ENCODE measurements around the gene MX2. TPM values are rescaled to one million over a fixed set of nuclear protein-coding genes. Genes with fewer than 3 reads are reported as not detected.
A peak's percentile ranks its signal among the peaks of the same experiment; 100 is the strongest.
"Not testable (repeated sequence)": the region's sequence is repeated elsewhere in the genome, so short reads cannot be mapped to it uniquely, and the experiment has no call there.

The MX2 gene
- total RNA-seq, 2 experiments from 2014 or later = 9.2 to 10.3 TPM

DNA sequence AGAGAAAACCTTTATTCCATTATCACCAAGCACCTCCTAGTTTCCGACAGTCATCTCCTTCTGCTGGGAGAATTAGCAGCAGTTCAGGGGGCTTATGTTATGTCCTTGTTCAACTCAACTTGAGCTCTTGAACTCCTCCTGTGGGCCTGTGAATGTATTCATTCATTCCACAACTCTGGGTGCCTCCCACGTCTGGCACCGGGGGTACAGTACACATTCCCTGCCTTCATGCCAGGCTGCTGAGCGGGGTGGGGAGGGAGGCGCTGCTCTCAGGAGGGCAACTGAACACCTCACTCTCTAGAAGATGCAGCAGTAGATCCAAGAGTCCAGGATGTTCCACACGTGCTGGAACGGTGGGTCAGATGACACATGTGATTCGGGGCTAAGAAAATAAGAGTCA, 4.3 kb upstream of the MX2 start:
- ChIA-PET CTCF (interaction anchor here (0.9 kb wide), 1 partner anchor 11 kb away, joined by 3 read pairs; no protein-coding TSS in a partner anchor), POLR2A (no interaction called here)
- intact Hi-C loops (cut with micrococcal nuclease) = no loop called here
- peaks cover 12% of the 10 kb centered on the region for H3K4me1 Mint-ChIP-seq (ENCODE audit: low read depth)
- H3K36me3 Mint-ChIP-seq (ENCODE audit: low read depth) = no peaks in the 10 kb centered on the region
- H3K27me3 Mint-ChIP-seq = no peaks in the 10 kb centered on the region
- no peak overlapping the region for H3K27ac Mint-ChIP-seq
- TF ChIP-seq, protein P1, sequence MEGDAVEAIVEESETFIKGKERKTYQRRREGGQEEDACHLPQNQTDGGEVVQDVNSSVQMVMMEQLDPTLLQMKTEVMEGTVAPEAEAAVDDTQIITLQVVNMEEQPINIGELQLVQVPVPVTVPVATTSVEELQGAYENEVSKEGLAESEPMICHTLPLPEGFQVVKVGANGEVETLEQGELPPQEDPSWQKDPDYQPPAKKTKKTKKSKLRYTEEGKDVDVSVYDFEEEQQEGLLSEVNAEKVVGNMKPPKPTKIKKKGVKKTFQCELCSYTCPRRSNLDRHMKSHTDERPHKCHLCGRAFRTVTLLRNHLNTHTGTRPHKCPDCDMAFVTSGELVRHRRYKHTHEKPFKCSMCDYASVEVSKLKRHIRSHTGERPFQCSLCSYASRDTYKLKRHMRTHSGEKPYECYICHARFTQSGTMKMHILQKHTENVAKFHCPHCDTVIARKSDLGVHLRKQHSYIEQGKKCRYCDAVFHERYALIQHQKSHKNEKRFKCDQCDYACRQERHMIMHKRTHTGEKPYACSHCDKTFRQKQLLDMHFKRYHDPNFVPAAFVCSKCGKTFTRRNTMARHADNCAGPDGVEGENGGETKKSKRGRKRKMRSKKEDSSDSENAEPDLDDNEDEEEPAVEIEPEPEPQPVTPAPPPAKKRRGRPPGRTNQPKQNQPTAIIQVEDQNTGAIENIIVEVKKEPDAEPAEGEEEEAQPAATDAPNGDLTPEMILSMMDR (IDR thresholded peaks at IDR 0.05) = no peak
- no peaks in the 10 kb centered on the region for H3K9me3 Mint-ChIP-seq
- no peak for DNase-seq
- ATAC-seq = no peak
- no peak overlapping the region for H3K4me3 Mint-ChIP-seq

DNA sequence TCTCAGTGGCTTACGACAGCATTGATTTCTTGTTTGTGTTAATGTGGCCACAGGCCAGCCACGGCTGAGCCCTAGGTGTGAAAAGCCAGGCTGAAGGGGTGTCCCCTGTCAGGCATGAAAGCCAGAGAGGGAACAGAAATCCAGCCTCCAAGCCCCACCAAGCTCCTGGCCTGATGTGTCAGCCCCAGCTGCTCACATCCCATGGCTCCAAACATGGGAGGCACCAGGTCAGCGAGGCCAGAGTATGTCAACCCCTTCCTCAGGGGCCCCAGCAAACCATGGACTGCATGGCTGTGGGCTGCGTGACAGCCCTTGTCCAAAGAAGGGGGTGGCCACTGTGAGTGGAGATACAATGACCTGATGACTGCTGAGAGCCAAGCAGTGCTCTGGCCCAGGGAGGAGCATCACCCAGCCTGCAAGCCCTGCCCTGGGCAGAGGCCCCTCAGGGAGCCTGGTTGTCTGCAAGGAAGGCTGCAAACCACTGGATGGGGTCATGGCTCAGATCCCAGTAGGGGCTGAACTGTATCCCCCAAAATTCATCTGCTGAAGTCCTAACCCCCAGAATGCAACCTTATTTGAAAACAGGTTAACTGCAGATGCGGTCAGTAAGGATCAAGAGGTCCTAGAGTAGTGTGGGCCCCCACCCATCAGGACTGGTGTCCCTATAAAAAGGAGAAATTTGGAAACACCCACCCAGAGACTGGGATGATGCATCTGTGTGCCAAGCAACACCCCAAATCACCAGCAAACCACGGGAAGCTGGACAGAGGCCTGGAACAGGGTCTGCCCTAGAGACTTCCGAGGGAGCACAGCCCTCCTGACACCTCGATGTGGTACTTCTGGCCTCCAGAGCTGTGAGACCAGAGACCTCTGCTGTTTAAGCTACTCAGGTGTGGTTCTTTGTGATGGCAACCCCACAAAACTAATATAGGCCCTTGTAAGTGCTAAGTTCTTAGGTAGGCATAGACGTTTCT, 3.3 kb upstream of the MX2 start:
- no peaks in the 10 kb centered on the region for H3K9me3 Mint-ChIP-seq
- H3K27ac Mint-ChIP-seq = no peak overlapping the region
- H3K27me3 Mint-ChIP-seq = no peaks in the 10 kb centered on the region
- intact Hi-C loops (cut with micrococcal nuclease) = no loop called here
- TF ChIP-seq, protein P1 (IDR thresholded peaks at IDR 0.05) = no peak
- peaks cover 19% of the 10 kb centered on the region for H3K4me1 Mint-ChIP-seq (ENCODE audit: low read depth)
- ATAC-seq = no peak
- H3K4me3 Mint-ChIP-seq = no peak overlapping the region
- no peaks in the 10 kb centered on the region for H3K36me3 Mint-ChIP-seq (ENCODE audit: low read depth)
- ChIA-PET CTCF (interaction anchor here (0.9 kb wide), 1 partner anchor 10 kb away, joined by 3 read pairs; no protein-coding TSS in a partner anchor), POLR2A (interaction anchor here (0.8 kb wide), 1 partner anchor 11 kb away, joined by 4 read pairs; no protein-coding TSS in a partner anchor)
- no peak for DNase-seq

DNA sequence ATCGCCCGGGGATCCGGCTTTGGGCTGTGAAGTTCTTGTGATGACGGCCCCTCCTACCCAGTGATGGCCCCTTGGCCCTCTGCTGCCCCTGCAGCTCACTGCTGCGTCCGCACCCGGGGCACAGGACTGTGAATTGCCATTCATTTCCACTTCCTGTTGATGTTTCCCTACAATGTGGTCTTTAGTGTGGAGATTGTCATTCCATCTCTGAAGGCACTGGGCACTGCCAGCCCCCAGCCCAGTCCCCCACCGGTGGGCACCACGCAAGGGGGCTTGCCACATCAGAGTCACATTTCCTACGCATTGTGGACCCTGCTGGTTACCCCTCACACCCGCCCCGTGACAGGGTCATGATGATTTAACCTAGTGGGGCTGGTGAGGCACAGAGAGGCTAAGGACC, 2.5 kb upstream of the MX2 start:
- POLR2A ChIA-PET = interaction anchor here (0.8 kb wide), 1 partner anchor 10 kb away, joined by 4 read pairs; no protein-coding TSS in a partner anchor
- peaks cover 25% of the 10 kb centered on the region for H3K4me1 Mint-ChIP-seq (ENCODE audit: low read depth)

DNA sequence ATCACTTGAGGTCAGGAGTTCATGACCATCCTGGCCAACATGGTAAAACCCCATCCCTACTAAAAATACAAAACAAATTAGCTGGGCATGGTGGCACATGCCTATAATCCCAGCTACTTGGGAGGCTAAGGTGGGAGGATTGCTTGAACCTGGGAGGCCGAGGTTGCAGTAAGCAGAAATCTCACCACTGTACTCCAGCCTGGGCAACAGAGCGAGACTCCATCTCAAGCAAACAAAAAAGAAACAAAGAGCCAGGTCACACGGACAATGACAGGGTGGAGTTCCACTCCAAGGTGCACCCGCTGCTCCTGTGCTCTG, 2.1 kb upstream of the MX2 start:
- ATAC-seq; POLR2A ChIA-PET; H3K4me3 Mint-ChIP-seq; H3K36me3 Mint-ChIP-seq (ENCODE audit: low read depth); H3K27me3 Mint-ChIP-seq; H3K9me3 Mint-ChIP-seq; CTCF ChIA-PET; DNase-seq; intact Hi-C loops (cut with micrococcal nuclease): not testable (repeated sequence)
- peak overlapping the region; percentile 23 for H3K27ac Mint-ChIP-seq
- H3K4me1 Mint-ChIP-seq (ENCODE audit: low read depth) = peaks cover 29% of the 10 kb centered on the region

More for the DNA sequence above, 2.5 kb upstream of the MX2 start:
- intact Hi-C loops (cut with micrococcal nuclease) = no loop called here
- DNase-seq = no peak
- Mint-ChIP-seq H3K27ac (no peak overlapping the region), H3K9me3 (no peaks in the 10 kb centered on the region), H3K4me3 (no peak overlapping the region), H3K36me3 (ENCODE audit: low read depth) (no peaks in the 10 kb centered on the region), H3K27me3 (no peaks in the 10 kb centered on the region)
- TF ChIP-seq, protein P1 (IDR thresholded peaks at IDR 0.05) = no peak
- ATAC-seq = no peak
- CTCF ChIA-PET = no interaction called here

DNA sequence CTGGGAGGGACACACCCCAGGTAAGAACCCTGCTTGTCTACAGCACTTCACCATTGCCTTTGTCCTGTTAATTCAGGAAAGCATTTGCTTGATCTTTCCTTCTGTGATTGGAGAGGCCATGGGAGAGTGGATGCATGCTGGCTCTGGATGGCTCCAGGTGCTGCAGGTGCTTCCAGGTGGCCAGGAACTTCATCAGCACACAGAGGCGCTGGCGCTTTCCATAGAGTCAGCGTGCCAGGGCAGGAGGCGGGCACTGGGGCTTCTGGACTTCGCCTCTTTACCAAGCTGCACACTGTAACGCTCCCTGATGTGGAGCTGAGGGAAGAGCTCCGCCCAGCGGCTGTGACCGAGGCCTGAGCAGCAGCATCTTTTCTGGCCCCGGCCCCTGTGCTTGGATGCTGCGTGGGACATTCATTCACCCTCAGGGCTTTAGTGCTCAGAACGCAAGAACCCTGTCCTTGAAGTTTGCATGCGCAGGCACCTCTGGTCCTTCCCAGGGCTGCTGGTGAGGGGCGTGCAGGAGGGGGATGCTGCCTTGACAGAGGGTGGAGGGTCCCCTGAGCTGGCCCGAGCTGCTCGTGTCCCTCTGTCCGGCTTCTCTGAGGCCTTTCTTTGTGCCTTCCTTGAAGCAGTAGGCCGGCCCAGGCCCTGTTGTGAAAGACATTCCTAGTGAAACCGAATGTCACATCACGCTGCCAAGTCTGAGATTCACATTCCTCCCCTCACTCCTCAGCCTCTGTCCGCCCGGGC, 1.6 kb upstream of the MX2 start:
- DNase-seq = no peak
- Mint-ChIP-seq H3K36me3 (ENCODE audit: low read depth) (peaks cover 2% of the 10 kb centered on the region), H3K27ac (no peak overlapping the region), H3K4me1 (ENCODE audit: low read depth) (peaks cover 34% of the 10 kb centered on the region), H3K4me3 (no peak overlapping the region), H3K27me3 (no peaks in the 10 kb centered on the region), H3K9me3 (no peaks in the 10 kb centered on the region)
- intact Hi-C loops (cut with micrococcal nuclease) = no loop called here
- ATAC-seq = no peak
- ChIA-PET POLR2A (interaction anchor here (1.4 to 1.9 kb wide), 3 partner anchors 9 to 65 kb away, joined by 3 to 10 read pairs (median 7); partner anchors contain the start of gene MX1), CTCF (no interaction called here)
- TF ChIP-seq, protein P1 (IDR thresholded peaks at IDR 0.05) = no peak
